ENCODE results near the gene BACH2. TPM values are rescaled to one million over a fixed set of nuclear protein-coding genes. Genes with fewer than 3 reads are reported as not detected.

Gene BACH2
- total and polyA plus RNA-seq, 2 experiments from 2014 or later, result under 0.01 TPM; not detected in 1

GRCh38 chr6:90326404-90327057 lies 29.9 kb upstream of the BACH2 start:
- in situ Hi-C loops (cut with MboI), result no loop called here

GRCh38 chr6:90323706-90324105 lies 27.1 kb upstream of the BACH2 start:
- Histone ChIP-seq H3K27me3 (replicated peaks; ENCODE audit: insufficient read depth) (0 out of 2 replicates have a peak, but pooled peaks cover 11% of the 10 kb centered on the region), H3K9me3 (ENCODE audit: low read depth) (no peaks in the 10 kb centered on the region), H3F3A (ENCODE audit: insufficient read depth) (no peaks in the 10 kb centered on the region), H4K20me1 (ENCODE audit: insufficient read depth) (no peaks in the 10 kb centered on the region), H3K4me2 (ENCODE audit: unreplicated experiment) (no peak overlapping the region), H3K27ac (no peak overlapping the region), H3K36me3 (ENCODE audit: low read depth) (no peaks in the 10 kb centered on the region), H3K9me2 (ENCODE audit: insufficient read depth) (no peaks in the 10 kb centered on the region), H3K4me3 (no peak overlapping the region), H3K79me2 (ENCODE audit: insufficient read depth) (no peaks in the 10 kb centered on the region), H3K9ac (no peak overlapping the region), H3K4me1 (ENCODE audit: insufficient read depth) (no peaks in the 10 kb centered on the region), H2AFZ (no peak overlapping the region)
- TF ChIP-seq EZH2 (IDR thresholded peaks at IDR 0.05; ENCODE audit: insufficient read depth, poor library complexity, severe bottlenecking) (no peak), EZH2phosphoT487 (IDR thresholded peaks at IDR 0.05; ENCODE audit: insufficient read depth, low read depth) (no peak)
- in situ Hi-C loops (cut with MboI), result no loop called here
- DNase-seq, result no peak
- 73 to 75% methylated on average over 6 of the region's 6 CpGs for WGBS, 2 experiments (ENCODE audit: low coverage in 1 of 2, low lambda C conversion rate in 2 of 2, missing lambda C conversion rate in 2 of 2)

More at GRCh38 chr6:90326404-90327057, 29.9 kb upstream of the BACH2 start:
- no peak for TF ChIP-seq EZH2phosphoT487 (IDR thresholded peaks at IDR 0.05; ENCODE audit: insufficient read depth, low read depth)
- TF ChIP-seq EZH2 (IDR thresholded peaks at IDR 0.05; ENCODE audit: insufficient read depth, poor library complexity, severe bottlenecking), result no peak
- no peak overlapping the region for H3K27ac ChIP-seq
- H2AFZ ChIP-seq, result no peak overlapping the region
- no peaks in the 10 kb centered on the region for H3F3A ChIP-seq (ENCODE audit: insufficient read depth)
- no peak for DNase-seq
- 69 to 74% methylated on average over 3 of the region's 3 CpGs for WGBS, 2 experiments (ENCODE audit: low coverage in 1 of 2, low lambda C conversion rate in 2 of 2, missing lambda C conversion rate in 2 of 2)
- no peaks in the 10 kb centered on the region for H3K36me3 ChIP-seq (ENCODE audit: low read depth)
- no peaks in the 10 kb centered on the region for H3K9me3 ChIP-seq (ENCODE audit: low read depth)
- no peaks in the 10 kb centered on the region for H4K20me1 ChIP-seq (ENCODE audit: insufficient read depth)
- H3K27me3 ChIP-seq (replicated peaks; ENCODE audit: insufficient read depth), result 0 out of 2 replicates have a peak, but pooled peaks cover 4% of the 10 kb centered on the region
- no peak overlapping the region for H3K4me2 ChIP-seq (ENCODE audit: unreplicated experiment)
- H3K4me1 ChIP-seq (ENCODE audit: insufficient read depth), result no peaks in the 10 kb centered on the region
- no peaks in the 10 kb centered on the region for H3K9me2 ChIP-seq (ENCODE audit: insufficient read depth)
- H3K79me2 ChIP-seq (ENCODE audit: insufficient read depth), result no peaks in the 10 kb centered on the region
- no peak overlapping the region for H3K4me3 ChIP-seq
- no peak overlapping the region for H3K9ac ChIP-seq

- Histone ChIP-seq H3K27ac (no peak overlapping the region), H3K9me3 (ENCODE audit: low read depth) (no peaks in the 10 kb centered on the region), H3K4me1 (ENCODE audit: insufficient read depth) (no peaks in the 10 kb centered on the region), H3K36me3 (ENCODE audit: low read depth) (no peaks in the 10 kb centered on the region), H4K20me1 (ENCODE audit: insufficient read depth) (no peaks in the 10 kb centered on the region), H3K4me3 (no peak overlapping the region), H3F3A (ENCODE audit: insufficient read depth) (no peaks in the 10 kb centered on the region), H3K9ac (no peak overlapping the region), H3K4me2 (ENCODE audit: unreplicated experiment) (no peak overlapping the region), H3K27me3 (replicated peaks; ENCODE audit: insufficient read depth) (0 out of 2 replicates have a peak, but pooled peaks cover 11% of the 10 kb centered on the region), H3K79me2 (ENCODE audit: insufficient read depth) (no peaks in the 10 kb centered on the region), H2AFZ (no peak overlapping the region), H3K9me2 (ENCODE audit: insufficient read depth) (no peaks in the 10 kb centered on the region)
- DNase-seq, result no peak
- in situ Hi-C loops (cut with MboI), result no loop called here
- TF ChIP-seq EZH2 (IDR thresholded peaks at IDR 0.05; ENCODE audit: insufficient read depth, poor library complexity, severe bottlenecking) (no peak), EZH2phosphoT487 (IDR thresholded peaks at IDR 0.05; ENCODE audit: insufficient read depth, low read depth) (no peak)
- 68 to 71% methylated on average over 3 of the region's 3 CpGs for WGBS, 2 experiments (ENCODE audit: low coverage in 1 of 2, low lambda C conversion rate in 2 of 2, missing lambda C conversion rate in 2 of 2)
These were observed 26.4 kb upstream of the BACH2 start for GRCh38 chr6:90322976-90323474.

- Histone ChIP-seq H3K4me2 (ENCODE audit: unreplicated experiment) (no peak overlapping the region), H3K9ac (no peak overlapping the region), H3K27me3 (replicated peaks; ENCODE audit: insufficient read depth) (peaks cover 28% of the 10 kb centered on the region), H3K79me2 (ENCODE audit: insufficient read depth) (no peaks in the 10 kb centered on the region), H3F3A (ENCODE audit: insufficient read depth) (no peaks in the 10 kb centered on the region), H3K9me3 (ENCODE audit: low read depth) (no peaks in the 10 kb centered on the region), H3K4me1 (ENCODE audit: insufficient read depth) (no peaks in the 10 kb centered on the region), H4K20me1 (ENCODE audit: insufficient read depth) (no peaks in the 10 kb centered on the region), H2AFZ (no peak overlapping the region), H3K9me2 (ENCODE audit: insufficient read depth) (no peaks in the 10 kb centered on the region), H3K27ac (no peak overlapping the region), H3K36me3 (ENCODE audit: low read depth) (no peaks in the 10 kb centered on the region), H3K4me3 (no peak overlapping the region)
- DNase-seq, result no peak
- TF ChIP-seq EZH2phosphoT487 (IDR thresholded peaks at IDR 0.05; ENCODE audit: insufficient read depth, low read depth) (no peak), EZH2 (IDR thresholded peaks at IDR 0.05; ENCODE audit: insufficient read depth, poor library complexity, severe bottlenecking) (no peak)
- in situ Hi-C loops (cut with MboI), result no loop called here
- WGBS, 2 experiments (ENCODE audit: low coverage in 1 of 2, low lambda C conversion rate in 2 of 2, missing lambda C conversion rate in 2 of 2), result 66 to 68% methylated on average over 6 of the region's 6 CpGs
These were observed 23.5 kb upstream of the BACH2 start for GRCh38 chr6:90319979-90320685.

Measured in GM23248 (cell line).